Uterus (tissue), 4 donors: ENCODE results near the gene SETBP1. TPM values are rescaled to one million over a fixed set of nuclear protein-coding genes. Genes with fewer than 3 reads are reported as not detected.

Experiments used
- DNase-seq, 2 donors: peaks; one replicate each; pipeline ENCODE4 v3.0.0-alpha.2; 2019 to 2020
- H3K27ac ChIP-seq, 2 donors: fragments of 200-600 bp; sonication (generic); 1 replicate in 1 of 2; 2 replicates in 1 of 2; pipeline ENCODE4 v1.5.1; 2016 to 2018
- H3K27me3 ChIP-seq, 2 donors: fragments of 200-600 bp; sonication (generic); one replicate each; pipeline ENCODE4 v1.5.1; 2018 to 2019; ENCODE audit warnings: control low read depth in 1 of 2
- H3K36me3 ChIP-seq, 2 donors: fragments of 200-600 bp; sonication (generic); one replicate each; pipeline ENCODE4 v1.5.1; 2019; ENCODE audit warnings: control low read depth in 1 of 2
- H3K4me1 ChIP-seq, 2 donors: fragments of 200-600 bp; sonication (generic); one replicate each; pipeline ENCODE4 v1.5.1; 2018 to 2019; ENCODE audit warnings: control low read depth in 1 of 2
- H3K4me3 ChIP-seq, 2 donors: fragments of 200-600 bp; sonication (generic); 1 replicate in 1 of 2; 2 replicates in 1 of 2; pipeline ENCODE4 v1.5.1; 2018 to 2019; ENCODE audit warnings: mild to moderate bottlenecking in 1 of 2
- H3K9me3 ChIP-seq, 2 donors: fragments of 200-600 bp; sonication (generic); one replicate each; pipeline ENCODE4 v1.5.1; 2019; ENCODE audit warnings: control low read depth in 1 of 2
- POLR2A ChIP-seq, 2 donors: fragments of 450-650 bp; IDR thresholded peaks; one replicate each; pipeline ENCODE4 v1.6.1; 2016; ENCODE audit warnings: antibody characterized with exemption in 2 of 2, mild to moderate bottlenecking in 1 of 2, moderate library complexity in 1 of 2
- intact Hi-C: fragments of 100-400 bp; cut with DNase I; formaldehyde crosslinking; loops from one replicate; pipeline ENCODE4 v1.15.1; 2023; ENCODE audit warnings: low total_unique reads
- total RNA-seq, 4 donors: library from RNA; depleted of rRNA in 3 of 4; stranded (reverse); fragments of >200 nt in 3 of 4; gene quantifications; one replicate each; pipeline versions ENCODE4 v1.1.0 to v1.2.4, GENCODE V29; 2014 to 2023
- TF ChIP-seq, protein P1 (sequence below), 4 experiments: fragments of 200-600 bp in 2 of 4; fragments of 450-650 bp in 2 of 4; sonication (generic) in 2 of 4; IDR thresholded peaks; one replicate each; pipeline ENCODE4 v1.5.1; 2016 to 2019; ENCODE audit warnings: antibody characterized with exemption in 4 of 4, mild to moderate bottlenecking in 2 of 4, moderate library complexity in 1 of 4
- donor health status: DM: yes; HTN: yes; CAD: no.

Gene SETBP1
- total RNA-seq, 4 donors from 2014 or later = 16.8 to 74.0 (median 36.9) TPM

DNA sequence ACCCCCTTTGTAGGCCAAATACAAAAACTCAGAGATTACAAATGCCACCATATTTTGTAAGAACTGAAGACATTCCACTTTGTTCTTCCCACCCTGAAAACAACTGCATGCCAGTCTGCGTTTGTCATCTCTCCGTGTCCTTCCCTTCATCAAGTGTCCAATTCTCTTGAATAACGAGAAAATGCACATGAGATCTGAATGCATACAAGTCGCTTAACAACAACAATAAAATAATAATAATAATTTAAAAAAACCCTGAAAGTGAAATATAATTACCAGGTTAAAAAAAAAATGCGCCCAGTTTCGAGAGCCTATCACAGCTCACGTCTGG is 2.0 kb upstream of the SETBP1 start:
- Histone ChIP-seq H3K27me3 (no peaks in the 10 kb centered on the region), H3K9me3 (no peaks in the 10 kb centered on the region), H3K36me3 (no peaks in the 10 kb centered on the region), H3K4me3 (peak overlapping the region in 1 of 2 donors; percentile 77), H3K4me1 (peaks cover 0 to 2% of the 10 kb centered on the region in 2 donors), H3K27ac (peak overlapping the region; percentile 95 to 99)
- no peak for TF ChIP-seq POLR2A (IDR thresholded peaks at IDR 0.05)
- TF ChIP-seq, protein P1, sequence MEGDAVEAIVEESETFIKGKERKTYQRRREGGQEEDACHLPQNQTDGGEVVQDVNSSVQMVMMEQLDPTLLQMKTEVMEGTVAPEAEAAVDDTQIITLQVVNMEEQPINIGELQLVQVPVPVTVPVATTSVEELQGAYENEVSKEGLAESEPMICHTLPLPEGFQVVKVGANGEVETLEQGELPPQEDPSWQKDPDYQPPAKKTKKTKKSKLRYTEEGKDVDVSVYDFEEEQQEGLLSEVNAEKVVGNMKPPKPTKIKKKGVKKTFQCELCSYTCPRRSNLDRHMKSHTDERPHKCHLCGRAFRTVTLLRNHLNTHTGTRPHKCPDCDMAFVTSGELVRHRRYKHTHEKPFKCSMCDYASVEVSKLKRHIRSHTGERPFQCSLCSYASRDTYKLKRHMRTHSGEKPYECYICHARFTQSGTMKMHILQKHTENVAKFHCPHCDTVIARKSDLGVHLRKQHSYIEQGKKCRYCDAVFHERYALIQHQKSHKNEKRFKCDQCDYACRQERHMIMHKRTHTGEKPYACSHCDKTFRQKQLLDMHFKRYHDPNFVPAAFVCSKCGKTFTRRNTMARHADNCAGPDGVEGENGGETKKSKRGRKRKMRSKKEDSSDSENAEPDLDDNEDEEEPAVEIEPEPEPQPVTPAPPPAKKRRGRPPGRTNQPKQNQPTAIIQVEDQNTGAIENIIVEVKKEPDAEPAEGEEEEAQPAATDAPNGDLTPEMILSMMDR (IDR thresholded peaks at IDR 0.05) = no peak
- DNase-seq = no peak
- intact Hi-C loops = no loop called here

DNA sequence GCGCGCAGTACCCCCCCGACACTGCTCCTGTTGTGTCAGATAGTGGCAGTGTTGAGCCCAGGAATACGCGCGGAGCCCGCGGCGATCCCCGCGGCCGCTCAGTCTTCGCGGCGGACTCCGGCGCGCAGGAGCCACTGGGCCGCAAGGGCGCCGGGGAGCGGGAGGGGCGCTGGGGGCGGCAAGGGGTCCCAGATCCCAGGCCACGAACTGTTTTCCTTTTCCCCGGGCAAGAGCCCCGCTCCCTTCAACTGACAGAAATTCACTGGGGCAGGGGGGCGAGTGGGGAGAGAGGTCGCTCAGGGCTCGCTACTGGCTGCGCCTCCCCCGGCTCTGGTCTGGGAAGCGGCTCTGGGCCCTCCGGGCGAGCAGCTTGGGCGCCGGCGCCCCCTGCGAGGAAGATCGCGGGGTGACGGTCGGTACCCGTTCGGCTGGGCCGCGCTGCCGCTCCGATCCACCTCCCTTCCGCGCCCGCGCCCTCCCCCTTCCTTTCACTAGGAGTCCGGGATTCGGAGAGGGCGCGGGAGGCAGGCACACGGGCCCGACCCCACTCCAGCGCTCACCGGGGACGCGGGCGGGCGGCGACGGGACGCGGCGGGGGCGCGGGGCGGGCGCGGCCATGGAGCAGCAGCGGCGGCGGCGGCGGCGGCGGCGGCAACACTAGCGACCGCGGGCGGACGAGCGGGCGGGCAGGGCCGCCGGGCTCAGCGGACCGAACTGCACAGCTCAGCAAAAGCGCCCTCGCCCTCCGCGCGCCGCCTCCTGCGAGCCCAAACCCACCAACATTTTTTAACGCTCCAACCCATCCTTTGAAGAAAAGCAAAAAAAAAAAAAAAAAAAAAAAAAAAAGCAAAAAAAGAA is 1.4 kb upstream of the SETBP1 start:
- Histone ChIP-seq H3K4me1 (peaks cover 0 to 6% of the 10 kb centered on the region in 2 donors), H3K27ac (peak overlapping the region; percentile 95 to 99), H3K27me3 (no peaks in the 10 kb centered on the region), H3K36me3 (no peaks in the 10 kb centered on the region), H3K9me3 (no peaks in the 10 kb centered on the region), H3K4me3 (peak overlapping the region; percentile 73 to 77)
- intact Hi-C loops = no loop called here
- DNase-seq = peak; percentile 86 to 90
- TF ChIP-seq, protein P1 (IDR thresholded peaks at IDR 0.05) = peak; percentile 72 to 84 (median 78)
- peak; percentile 66 to 82 for TF ChIP-seq POLR2A (IDR thresholded peaks at IDR 0.05)

DNA sequence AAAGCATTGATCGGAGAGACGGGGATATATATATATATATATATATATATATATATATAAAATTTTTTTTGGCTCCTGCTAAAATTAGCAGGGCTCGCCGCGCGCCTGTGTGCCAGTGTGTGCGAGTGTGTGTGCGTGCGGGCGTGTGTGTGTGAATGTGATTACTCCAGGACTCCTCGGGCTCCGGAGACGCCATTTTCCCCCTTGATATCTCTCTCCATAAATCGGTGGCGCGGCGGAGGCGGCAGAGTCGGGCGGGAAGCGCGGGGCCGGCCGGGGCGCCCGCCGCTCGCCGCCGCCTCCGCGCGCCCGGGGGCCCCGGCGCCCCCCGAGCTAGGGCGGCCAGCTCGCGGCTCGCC is 795 bp upstream of the SETBP1 start:
- DNase-seq = peak; percentile 57 to 71
- Histone ChIP-seq H3K27me3 (no peaks in the 10 kb centered on the region), H3K9me3 (no peaks in the 10 kb centered on the region), H3K4me3 (peak overlapping the region; percentile 73 to 77), H3K36me3 (no peaks in the 10 kb centered on the region), H3K4me1 (peaks cover 0 to 6% of the 10 kb centered on the region in 2 donors), H3K27ac (peak overlapping the region; percentile 95 to 99)
- intact Hi-C loops = loop anchor here (5.0 kb wide), 1 partner anchor 122 kb away; no protein-coding TSS in a partner anchor
- no peak for TF ChIP-seq POLR2A (IDR thresholded peaks at IDR 0.05)
- TF ChIP-seq, protein P1 (IDR thresholded peaks at IDR 0.05) = no peak

DNA sequence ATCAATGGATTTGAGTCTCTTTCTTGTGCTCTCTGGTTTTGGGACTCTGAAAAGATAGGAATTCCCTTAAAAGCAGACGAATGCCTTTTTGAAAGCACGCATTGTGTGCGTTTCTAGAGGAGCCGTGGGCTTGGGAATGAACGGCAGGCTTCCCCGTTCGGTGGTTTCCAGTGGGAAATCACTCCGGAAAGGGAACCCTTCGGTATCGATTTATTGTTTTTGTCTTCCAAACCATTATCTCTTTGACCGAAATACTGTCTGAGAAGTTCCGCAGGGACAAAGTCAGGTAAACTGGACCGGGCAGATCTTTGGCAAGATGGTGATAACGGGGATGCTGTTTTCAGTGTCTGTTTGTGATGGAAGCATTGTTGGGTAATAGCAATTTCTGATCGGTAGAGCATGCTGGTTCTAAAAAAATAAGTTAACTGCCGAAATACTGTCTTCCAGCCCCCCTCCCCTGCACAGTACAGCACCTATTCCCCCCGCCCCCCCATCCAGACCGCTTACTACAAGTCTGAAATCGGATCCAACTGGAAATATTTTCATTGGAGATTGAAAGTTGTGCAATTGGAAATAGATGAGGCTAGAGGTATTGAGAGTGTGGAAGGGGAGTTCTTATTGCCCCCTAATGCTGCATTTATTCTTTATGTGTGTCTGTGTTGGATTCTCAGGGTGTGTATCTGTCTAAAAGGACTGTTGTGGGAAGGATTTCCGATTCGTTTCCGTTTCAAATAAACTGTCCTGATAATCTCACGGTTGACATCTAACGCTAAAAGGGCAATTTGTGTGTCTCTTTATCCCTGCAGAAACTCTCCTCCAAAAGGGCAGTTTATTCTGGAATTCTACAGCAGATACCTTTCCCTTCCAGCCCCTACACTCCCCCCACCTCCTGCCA is 635 bp downstream of the SETBP1 start:
- TF ChIP-seq, protein P1 (IDR thresholded peaks at IDR 0.05) = peak in 1 of 4 experiments; percentile 5
- TF ChIP-seq POLR2A (IDR thresholded peaks at IDR 0.05) = no peak
- H3K9me3 ChIP-seq = no peaks in the 10 kb centered on the region
- no peaks in the 10 kb centered on the region for H3K36me3 ChIP-seq
- peaks cover 0 to 6% of the 10 kb centered on the region in 2 donors for H3K4me1 ChIP-seq
- peak overlapping the region; percentile 73 to 77 for H3K4me3 ChIP-seq
- H3K27me3 ChIP-seq = no peaks in the 10 kb centered on the region
- intact Hi-C loops = loop anchor here (5.0 kb wide), 1 partner anchor 121 kb away; no protein-coding TSS in a partner anchor
- peak overlapping the region; percentile 95 to 99 for H3K27ac ChIP-seq
- peak; percentile 24 to 30 for DNase-seq
